GM23248 (cell line): ENCODE measurements around the gene AKT1S1.

ENCODE experiments used
- EZH2 ChIP-seq: fragments of 200-600 bp; sonication (generic); IDR thresholded peaks from 2 replicates; pipeline ENCODE4 v1.6.1; 2018; ENCODE audit warnings: antibody characterized with exemption, mild to moderate bottlenecking; ENCODE audit not compliant: insufficient read depth, poor library complexity, severe bottlenecking
- EZH2phosphoT487 ChIP-seq: fragments of 200-600 bp; sonication (generic); IDR thresholded peaks from 2 replicates; pipeline ENCODE4 v1.6.1; 2018; ENCODE audit warnings: antibody characterized with exemption, moderate library complexity, mild to moderate bottlenecking, low read depth; ENCODE audit not compliant: insufficient read depth

GRCh38 chr19:49887037-49887664 lies 10.0 kb upstream of the AKT1S1 start:
- no peak for TF ChIP-seq EZH2
- TF ChIP-seq EZH2phosphoT487, result no peak
